HG03565 (cell line): ENCODE results near the gene ZNF165.
"Not testable (repeated sequence)": the region's sequence is repeated elsewhere in the genome, so short reads cannot be mapped to it uniquely, and the experiment has no call there.

Source experiments
- ATAC-seq: cut with Tn5 transposase; IDR thresholded peaks from one replicate; pipeline ENCODE4 v1.9.1; 2021; ENCODE audit warnings: mild to moderate bottlenecking, moderate library complexity; ENCODE audit not compliant: unreplicated experiment

The ZNF165 gene

DNA sequence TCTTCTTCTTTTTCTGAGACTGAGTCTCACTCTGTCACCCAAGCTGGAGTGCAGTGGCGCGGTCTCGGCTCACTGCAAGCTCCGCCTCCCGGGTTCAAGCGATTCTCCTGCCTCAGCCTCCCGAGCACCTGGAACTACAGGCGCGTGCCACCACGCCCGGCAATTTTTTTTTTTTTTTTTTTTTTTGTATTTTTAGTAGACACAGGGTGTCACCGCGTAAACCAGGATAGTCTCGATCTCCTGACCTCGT lies at the start of gene ZNF165:
TSS of gene ZNF165 (plus strand) at position 188 of the 250 bp plus-strand sequence. CDS start 4,913 bp downstream, outside the sequence.
- ATAC-seq, result not testable (repeated sequence)

DNA sequence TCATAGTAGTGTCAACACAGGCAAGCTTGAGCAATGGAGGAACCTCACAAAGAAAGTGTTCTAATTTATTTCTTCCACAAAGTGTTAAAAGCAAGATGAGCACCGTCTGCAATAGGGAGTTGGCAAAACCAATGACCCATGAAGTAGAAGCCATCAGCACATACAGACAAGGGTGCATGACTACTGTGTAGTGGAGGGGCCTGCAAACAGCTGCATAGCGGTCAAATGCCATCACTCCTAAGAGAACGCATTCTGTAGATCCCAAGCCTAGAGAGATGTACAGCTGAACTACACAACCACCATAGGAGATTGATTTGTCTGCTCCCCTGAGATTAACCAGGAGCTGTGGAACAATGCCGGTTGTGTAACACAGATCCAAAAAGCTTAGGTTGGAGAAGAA lies 26.8 kb upstream of the ZNF165 start:
- no peak for ATAC-seq

DNA sequence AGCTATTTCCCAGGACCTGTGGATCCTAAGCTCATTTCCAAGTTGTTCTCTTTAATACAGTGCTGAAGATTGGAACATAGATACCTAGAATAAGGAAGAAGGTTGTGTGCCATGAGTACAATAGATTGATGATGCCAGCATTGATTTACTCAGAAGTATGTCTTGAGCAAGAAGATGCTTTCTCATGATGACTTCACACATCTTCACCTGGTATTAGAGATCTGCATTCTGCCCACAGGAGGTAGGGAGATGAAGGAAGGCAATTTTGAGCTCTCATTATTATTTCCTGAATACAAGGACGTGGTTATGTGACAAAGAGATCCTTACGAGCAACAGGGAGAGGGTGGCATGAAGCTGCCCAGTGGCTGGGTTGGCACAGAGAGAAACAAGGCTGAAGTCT lies 20.0 kb upstream of the ZNF165 start:
- no peak for ATAC-seq

DNA sequence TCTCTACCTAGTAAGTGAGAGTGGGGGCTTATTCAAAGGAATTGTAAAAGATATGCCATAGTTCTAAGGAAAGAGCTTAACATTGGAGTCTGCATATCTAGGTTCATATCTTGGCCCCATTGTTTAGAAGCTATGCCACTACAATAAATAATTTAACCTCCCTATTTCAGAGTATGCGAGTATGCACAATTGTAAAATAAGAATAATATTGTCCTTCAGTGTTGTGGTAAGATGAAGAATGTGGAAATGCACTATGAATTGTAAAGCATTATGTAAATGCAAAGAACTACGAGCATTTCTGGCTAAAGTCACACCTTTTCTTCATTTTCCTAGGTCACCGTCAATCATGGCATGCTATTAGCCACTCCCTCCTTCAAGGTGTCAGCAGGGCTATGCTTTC lies 16.1 kb upstream of the ZNF165 start:
- no peak for ATAC-seq

DNA sequence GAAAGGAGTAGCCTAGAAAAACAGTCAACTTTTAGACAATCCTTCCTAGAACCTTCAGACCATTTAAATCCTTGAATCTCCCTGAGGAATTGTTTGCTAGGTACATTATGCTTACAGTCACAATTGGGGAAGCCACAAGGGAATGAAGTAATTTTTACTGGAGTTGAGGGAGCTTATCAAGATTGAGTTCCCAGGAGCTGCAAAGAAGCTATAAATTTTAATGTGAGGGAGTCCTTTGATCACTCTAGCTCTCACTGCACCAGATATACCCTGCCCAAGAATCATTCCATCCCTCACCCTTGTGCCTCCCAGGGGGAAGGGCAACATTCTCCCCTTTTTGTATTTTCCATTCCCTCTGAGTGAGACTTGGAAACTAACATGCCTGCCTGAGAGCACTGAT lies 12.3 kb upstream of the ZNF165 start:
- ATAC-seq, result no peak

DNA sequence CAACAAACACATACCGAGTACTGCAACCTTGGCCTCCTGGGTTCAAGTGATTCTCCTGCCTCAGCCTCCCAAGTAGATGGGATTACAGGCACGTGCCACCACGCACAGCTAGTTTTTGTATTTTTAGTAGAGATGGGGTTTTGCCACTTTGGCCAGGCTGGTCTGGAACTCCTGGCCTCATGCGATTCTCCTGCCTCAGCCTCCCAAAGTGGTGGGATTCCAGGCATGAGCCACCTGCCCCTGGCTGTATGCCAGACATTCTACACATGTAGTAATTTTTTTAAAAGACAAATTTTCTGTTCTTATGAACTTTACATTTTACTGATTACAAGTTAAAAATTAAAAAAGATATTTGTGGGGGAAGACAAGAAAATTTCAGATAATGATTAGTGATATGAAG lies 9.4 kb upstream of the ZNF165 start:
- not testable (repeated sequence) for ATAC-seq

DNA sequence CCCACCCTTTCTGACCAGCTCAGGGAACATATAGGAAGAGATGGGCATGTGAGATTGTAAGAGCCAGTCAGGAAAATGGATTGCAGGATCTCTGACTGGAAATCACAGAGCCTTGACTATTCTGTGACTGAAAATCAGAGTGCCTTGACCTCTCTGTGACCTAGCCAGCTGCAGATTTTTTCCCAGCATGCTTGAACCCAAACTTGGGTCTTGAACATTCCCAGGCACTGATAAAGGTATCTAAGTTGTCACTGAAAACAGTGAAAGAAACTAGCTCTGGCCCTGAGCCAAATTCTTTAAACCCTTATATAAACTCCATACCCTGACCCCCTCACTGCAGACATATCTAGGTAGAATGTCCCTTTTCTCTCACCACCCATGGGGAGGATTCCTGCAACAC lies 2.3 kb upstream of the ZNF165 start:
- no peak for ATAC-seq

DNA sequence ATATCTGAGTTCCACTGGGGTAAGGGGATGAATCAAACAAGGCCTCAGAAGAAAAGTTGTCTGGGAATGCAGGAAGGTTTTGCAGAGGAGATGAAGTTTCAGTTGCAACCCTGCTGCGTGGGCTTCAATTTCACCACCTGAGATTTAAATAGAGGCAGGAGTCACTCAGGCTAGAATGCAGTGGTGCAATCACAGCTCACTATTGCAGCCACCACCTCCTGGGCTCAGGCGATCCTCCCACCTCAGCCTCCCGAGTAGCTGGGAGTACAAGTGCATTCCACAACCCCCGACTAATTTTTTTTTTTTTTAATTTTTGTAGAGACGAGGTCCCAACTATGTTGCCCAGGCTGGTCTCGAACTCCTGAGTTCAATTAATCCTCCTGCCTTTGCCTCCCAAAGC lies 1.5 kb upstream of the ZNF165 start:
- no peak for ATAC-seq

DNA sequence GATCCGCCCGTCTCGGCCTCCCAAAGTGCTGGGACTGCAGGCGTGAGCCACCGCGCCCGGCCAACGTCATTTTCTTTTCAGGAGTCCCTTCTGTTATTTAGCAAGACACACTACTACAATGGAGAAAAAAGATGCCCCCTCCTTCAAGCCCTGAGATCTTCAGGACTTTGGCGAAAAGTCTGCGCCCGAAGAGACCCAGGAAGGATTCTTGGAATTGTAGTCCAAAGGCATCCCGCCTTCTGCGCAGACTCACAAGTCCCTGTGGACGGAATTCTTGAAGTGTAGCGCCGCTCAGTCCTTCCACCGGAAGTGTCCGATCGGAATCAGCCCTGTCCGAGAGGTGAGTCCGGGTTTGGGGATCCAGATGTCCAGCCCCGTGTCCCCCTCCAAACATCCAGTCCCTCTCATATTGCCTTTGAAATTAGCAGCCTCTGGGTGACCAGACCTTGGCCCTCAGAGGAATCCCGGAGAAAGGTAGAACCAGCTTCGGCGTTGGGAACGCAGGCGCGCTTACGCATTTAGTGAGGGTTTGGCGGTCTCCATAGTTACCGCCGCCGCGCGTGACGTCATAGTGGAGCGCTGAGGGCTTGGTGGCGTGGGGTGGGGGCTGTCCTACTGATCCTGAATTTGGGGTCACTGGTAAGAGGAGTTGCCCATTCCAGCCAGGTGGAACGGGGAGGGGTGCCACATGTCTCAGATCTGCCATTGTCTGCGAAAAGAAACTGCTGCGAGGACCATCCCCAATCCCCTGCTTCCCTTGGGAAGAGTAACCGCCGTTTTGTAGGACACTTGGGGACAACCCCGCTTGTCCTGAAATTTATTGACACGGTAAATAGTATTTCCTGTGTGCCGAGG lies 490 bp downstream of the ZNF165 start:
- ATAC-seq, result peak; percentile 50

DNA sequence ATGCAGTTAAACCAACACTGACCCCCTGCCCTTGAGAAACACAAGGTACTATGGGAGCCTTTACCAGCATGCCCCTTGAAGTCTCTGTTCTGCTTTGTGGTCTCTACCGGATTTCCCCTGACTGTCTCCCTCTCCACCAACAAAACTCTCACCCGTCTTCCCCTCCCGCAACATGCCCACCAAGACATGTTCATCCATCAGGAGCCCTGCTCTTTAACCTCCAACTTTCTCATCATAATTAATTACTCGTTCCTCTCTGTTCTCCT lies 1.1 kb downstream of the ZNF165 start:
- ATAC-seq, result peak; percentile 36

DNA sequence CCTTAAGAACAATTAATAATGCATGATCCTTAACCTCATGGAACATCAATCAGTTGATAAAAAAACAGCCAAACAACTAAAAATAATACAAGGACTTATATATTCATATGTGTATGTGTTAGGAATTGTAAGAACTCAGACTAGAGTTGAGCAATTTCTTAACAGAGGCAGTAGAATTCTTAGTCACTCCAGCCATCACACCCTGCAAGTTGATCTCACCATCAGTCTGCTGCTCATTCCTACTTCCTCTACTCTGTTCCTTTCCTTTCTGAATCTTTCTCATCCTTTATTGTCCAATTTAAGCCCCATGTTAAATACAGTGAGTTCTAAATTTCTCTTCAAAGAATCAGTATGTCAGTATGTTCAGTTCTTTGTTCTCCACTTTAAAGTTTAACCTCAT lies 2.6 kb downstream of the ZNF165 start:
- no peak for ATAC-seq

DNA sequence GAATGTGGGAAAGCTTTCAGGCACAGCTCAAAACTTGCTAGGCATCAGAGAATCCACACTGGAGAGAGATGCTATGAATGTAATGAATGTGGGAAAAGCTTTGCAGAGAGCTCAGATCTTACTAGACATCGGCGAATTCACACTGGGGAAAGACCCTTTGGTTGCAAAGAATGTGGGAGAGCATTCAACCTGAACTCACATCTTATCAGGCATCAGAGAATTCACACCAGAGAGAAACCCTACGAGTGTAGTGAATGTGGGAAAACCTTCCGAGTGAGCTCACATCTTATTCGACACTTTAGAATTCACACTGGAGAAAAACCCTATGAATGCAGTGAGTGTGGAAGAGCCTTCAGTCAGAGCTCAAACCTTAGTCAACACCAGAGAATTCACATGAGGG lies 8.7 kb downstream of the ZNF165 start:
- no peak for ATAC-seq

DNA sequence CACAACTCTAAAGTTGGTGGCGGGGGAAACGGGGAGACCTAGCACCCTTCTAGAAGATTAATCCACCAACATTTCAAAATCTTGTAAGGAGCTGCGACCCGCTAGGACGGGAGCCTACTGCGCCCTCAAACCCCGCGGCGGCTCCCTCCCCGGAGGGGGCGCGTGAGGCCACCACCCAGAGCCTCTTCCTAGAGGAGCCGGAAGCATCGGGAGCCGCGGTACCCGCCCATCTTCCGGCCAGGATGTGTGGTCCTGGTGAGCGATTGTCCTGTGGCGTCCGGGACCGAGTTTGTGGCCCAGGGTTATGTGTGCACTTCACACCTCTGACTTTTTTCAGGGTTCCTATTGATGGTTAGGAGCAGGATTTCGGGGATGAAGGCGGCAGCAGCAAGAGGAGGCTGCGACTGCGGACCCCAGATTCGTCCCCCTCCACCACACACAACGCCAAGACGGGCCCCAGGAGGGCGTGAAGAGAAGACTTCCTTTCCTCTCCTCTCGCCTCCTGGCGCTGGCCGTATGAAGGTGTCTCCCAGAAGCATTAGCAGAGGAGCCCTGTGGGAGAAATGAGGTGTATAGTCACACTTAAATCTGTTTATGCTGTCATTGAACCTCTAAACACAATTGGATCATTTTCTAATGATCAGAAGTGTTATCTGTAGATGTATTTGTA lies 10.7 kb downstream of the ZNF165 start:
- no peak for ATAC-seq

DNA sequence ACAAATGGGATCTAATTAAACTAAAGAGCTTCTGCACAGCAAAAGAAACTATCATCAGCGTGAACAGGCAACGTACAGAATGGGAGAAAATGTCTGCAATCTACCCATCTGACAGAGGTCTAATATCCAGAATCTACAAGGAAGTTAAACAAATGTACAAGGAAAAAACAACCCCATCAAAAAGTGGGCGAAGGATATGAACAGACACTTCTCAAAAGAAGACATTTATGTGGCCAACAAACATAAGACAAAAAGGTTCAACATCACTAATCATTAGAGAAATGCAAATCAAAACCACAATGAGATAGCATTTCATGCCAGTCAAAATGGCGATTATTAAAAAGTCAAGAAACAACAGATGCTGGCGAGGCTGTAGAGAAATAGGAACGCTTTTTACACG lies 21.9 kb downstream of the ZNF165 start:
- ATAC-seq, result not testable (repeated sequence)

DNA sequence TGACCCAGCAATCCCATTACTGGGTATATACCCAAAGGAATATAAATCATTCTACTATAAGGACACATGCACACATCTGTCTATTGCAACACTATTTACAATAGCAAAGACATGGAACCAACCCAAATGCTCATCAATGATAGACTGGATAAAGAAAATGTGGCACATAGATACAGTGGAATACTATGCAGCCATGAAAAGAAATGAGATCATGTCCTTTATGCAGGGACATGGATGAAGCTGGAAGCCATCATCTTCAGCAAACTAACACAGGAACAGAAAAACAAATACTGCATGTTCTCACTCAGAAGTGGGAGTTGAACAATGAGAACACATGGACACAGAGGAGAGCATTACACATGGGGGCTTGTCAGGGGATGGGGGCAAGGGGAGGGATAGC lies 22.3 kb downstream of the ZNF165 start:
- not testable (repeated sequence) for ATAC-seq

DNA sequence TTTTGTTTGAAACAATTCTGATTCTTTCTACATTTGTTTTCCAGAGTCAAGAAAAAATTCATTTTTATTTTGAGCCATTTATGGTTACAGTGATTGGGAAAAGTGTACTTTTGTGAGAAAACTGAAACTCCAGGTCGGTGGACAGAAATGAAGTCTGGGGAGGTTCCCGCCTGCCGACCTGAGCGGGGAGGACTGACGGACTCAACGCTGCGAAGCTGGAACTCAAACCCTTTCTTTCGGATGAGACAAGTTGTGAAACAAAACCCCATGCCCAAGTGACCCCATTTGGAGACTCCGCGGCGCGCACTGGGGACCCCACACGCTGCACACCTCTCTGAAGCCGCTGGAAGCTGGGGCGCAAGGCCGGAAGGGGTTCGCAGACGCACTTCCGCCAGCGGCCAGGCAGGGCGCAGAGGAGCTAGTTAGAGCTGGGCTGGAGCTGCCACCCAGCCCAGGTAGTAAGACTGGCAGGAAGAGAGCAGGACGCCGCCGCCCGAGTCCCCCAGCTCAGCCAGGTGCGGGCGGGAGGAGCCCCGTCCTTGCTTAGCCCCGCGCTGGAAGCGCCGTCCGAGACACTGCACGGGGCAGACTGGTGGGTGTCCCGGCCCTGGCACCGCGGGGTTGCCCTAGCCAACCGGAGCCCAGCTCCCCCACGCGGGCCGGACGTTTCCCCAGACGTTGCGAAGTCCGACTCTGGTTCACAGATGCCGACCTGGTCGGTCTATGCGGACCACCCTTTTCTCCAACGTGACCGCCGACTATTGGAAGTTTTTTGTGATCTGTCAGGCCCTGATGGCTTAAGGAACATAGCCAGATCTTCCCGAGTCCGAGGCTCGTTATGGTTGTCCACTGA lies 24.2 kb downstream of the ZNF165 start:
- peak; percentile 98 for ATAC-seq

DNA sequence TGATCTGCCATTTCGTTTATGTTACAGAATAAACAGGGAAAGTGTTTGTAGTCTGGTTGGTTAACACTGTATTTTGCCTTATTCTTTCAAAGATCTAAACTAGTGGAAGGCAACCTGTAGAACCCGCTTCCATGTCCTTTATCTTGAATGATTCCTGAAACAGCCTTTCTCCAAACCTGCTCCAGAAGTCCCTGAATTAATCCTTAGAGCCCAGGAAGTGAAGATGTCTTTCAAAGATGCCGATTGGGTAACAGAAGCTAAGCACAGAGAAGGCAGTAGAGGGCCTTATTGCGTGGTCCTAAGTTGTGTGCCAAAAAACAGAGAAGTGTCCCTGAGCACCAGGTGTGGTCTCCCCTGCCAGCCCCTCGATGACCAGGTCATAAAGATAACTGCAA lies 24.9 kb downstream of the ZNF165 start:
- ATAC-seq, result no peak

DNA sequence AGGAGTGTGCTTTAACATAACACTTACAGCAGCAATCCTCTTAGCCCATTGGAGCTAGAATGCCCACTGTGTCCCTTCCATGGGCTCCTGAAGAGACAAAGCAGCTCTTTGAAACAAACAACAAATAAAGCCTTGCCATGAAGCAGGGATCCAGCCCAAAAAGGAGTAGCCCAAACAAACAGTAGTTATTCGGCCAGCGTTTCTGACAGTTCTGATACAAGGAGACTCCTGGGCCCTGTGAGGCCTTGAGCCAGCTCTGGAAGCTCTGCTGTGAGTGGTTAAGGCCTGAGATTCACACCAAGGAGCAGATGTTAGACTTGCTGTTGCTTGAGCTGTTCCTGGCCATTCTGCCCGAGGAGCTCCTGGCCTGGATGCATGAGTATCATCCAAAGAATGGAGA lies 27.1 kb downstream of the ZNF165 start:
- no peak for ATAC-seq

DNA sequence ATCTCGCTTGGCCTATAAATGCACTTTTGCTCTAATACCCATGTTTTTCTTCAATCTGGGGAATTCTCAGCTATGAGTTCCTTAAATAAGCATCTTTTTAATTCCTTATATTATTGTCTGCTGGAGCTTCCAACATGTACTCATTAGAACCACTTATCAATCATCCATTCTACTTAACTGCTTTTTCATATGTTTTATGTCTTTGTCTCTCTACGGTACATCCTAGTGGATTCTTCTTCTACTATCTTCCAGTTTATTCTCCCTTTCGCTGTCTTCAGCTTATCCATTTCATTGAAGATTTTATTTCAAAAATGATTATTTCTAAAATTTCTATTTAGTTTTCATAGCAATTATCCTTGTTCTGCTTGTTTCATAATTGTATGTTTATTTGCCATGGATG lies 31.6 kb downstream of the ZNF165 start:
- ATAC-seq, result no peak

DNA sequence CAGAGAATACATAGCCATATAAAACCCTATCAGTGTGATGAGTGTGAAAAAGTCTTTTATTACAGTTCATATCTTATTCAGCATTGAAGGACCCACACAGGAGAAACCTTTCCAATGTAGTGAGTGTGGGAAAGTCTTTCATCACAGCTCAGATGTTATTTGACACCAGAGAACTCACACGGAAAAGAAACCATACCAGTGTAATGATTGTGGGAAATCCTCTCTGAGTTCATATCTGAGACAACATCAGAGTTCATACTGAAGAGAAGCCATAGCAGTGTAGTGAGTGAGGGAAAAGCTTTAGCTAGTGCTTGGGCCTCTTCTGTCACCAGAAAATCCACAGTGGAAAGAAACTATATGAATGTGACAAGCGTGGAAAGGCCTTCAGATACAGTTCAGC lies 35.4 kb downstream of the ZNF165 start:
- no peak for ATAC-seq

DNA sequence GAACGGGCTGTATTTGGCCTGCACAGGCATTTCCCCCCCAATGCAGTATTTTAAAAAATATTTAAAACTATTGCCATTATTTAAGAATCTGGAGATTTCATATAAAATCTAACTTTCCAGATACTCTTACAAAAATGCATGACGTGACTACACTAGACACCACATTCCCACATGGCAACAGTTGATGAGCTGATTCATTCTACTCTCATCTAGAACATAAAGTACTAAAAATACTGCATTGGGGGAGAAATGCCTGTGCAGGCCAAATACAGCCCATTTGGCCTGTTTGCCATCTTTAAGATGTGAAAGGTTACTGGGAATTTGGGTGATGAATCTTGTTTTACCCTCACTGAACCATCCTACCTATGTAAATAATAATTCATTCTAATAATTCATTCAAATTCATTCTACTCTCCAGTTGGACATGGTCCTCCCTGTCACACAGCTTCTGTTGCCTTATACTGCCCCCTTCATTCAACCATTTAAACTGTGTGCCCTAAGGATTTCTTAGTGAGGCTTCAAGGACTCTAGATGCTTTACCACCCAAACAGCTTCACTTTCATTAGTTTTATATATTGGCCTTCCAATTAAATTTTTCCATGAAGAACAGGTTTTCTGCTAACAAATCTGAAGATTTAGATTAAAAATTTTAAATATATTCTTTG lies 37.1 kb downstream of the ZNF165 start:
- no peak for ATAC-seq

DNA sequence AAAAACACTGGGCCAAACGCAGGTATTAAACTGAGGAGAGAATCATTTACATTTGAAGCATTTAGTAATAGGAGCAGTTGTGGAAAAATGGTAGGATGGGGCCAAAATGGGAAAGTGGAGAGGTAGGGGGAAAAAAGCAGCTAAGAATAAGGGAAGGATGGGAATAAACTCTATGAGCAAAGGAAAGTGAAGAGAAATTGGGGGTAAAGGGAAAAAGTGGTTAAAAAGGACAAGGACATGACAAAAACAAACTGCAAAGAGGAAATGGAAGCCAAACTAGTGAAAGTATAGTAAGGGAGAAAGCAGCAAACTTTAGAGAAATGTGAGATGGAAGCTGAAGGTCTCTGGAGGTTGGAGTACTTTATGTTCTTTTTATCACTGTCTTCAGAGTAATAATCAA lies 37.8 kb downstream of the ZNF165 start:
- no peak for ATAC-seq
